Adrenal gland (tissue), 5 donors: Measurements from ENCODE around the gene INTS15.

Experiments
- POLR2A ChIP-seq, 2 donors: fragments of 450-650 bp; IDR thresholded peaks; one replicate each; pipeline ENCODE4 v1.6.1; 2017; ENCODE audit warnings: antibody characterized with exemption in 2 of 2, mild to moderate bottlenecking in 2 of 2, moderate library complexity in 1 of 2
- TF ChIP-seq, protein P1 (sequence below), 6 experiments: fragments of 450-650 bp in 4 of 6; fragments of 200-600 bp in 2 of 6; sonication (generic) in 1 of 6; IDR thresholded peaks; 1 replicate in 5 of 6; 2 replicates in 1 of 6; pipeline versions ENCODE4 v1.5.1 to v1.8.0; 2016 to 2021; ENCODE audit warnings: antibody characterized with exemption in 6 of 6, mild to moderate bottlenecking in 2 of 6, moderate library complexity in 1 of 6
- donor health status: DM: no; HTN: no; CAD: no.

DNA sequence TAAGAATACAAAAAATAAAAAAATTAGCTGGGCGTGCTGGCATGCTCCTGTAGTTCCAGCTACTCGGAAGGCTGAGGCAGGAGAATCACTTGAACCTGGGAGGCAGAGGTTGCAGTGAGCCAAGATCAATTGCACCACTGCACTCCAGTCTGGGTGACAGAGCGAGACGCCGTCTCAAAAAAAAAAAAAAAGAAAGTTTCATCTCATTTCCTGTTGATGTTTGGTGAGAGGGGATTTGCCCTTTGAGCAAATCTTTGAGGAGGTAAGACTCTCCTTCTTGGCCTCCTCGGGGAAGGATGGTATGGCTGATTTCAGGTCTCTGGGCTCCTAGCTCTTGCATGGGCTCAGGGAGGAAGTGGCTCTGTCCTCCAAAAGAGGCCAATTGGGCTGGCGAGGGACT lies 35.0 kb upstream of the INTS15 start:
- TF ChIP-seq, protein P1, sequence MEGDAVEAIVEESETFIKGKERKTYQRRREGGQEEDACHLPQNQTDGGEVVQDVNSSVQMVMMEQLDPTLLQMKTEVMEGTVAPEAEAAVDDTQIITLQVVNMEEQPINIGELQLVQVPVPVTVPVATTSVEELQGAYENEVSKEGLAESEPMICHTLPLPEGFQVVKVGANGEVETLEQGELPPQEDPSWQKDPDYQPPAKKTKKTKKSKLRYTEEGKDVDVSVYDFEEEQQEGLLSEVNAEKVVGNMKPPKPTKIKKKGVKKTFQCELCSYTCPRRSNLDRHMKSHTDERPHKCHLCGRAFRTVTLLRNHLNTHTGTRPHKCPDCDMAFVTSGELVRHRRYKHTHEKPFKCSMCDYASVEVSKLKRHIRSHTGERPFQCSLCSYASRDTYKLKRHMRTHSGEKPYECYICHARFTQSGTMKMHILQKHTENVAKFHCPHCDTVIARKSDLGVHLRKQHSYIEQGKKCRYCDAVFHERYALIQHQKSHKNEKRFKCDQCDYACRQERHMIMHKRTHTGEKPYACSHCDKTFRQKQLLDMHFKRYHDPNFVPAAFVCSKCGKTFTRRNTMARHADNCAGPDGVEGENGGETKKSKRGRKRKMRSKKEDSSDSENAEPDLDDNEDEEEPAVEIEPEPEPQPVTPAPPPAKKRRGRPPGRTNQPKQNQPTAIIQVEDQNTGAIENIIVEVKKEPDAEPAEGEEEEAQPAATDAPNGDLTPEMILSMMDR (IDR thresholded peaks at IDR 0.05): no peak
- no peak for TF ChIP-seq POLR2A (IDR thresholded peaks at IDR 0.05)
